GM18517 (cell line): ENCODE results near the gene SESN1.

ENCODE experiments used
- ATAC-seq: cut with Tn5 transposase; IDR thresholded peaks from one replicate; pipeline ENCODE4 v1.9.1; 2021; ENCODE audit warnings: mild to moderate bottlenecking, moderate library complexity; ENCODE audit not compliant: unreplicated experiment

SESN1 gene

DNA sequence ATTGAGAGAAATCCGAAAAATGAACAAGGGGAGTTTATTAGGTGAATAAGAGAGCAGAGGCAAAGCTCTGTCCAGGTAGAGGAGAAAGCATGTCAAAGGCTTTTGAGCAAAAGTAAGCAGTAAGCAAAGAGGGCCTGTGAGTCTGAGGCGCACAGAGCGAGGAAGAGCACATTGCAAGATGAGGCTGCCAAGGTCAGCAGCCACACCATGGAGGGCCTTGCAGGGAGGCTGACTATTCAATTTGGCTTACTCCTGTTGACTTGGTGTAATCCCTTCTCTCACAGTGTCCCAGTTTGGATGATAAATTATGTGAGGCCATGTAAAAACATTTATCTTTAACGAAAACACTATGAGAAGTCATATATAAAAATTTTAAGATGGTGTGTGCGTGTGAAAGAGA, 32.4 kb downstream of the SESN1 start:
- no peak for ATAC-seq

DNA sequence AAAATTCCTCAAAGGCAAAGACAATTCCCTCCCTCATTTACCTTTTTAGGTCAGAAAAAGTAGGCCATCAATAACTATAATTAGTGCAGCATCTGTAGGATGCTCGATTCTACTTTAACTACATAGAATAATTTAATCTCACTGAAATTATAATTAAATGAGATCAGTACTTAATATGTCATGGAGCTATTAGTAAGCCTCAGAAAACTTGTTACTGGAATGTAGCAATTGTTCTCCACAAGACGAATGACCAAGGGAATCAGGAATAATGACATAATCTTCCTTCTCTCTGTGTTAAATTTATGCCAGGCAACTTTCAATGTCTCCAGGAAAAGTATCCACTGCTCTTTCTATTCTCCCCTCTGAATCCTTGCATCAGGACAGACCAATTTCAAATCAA, 34.1 kb downstream of the SESN1 start:
- no peak for ATAC-seq

DNA sequence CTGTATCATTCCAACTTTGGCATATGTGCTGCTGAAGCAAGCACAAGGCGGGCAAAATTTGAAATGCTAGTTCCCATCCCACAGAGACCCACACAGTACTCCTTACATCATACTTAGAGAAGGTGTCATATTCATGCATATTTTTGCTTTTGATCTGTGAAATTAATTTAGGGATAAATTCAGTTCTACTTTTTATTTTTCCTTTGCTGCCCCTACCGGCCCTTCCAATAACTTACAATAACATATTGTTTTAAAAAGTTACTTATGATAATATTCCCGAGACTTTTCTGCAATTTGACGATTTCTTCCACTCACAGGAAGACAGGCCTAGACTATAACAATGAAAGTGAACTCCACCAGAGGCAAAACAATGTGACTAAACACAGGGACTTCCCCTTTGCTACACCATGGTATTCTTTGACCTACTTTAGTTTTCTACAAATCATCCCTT, 35.0 kb downstream of the SESN1 start:
- no peak for ATAC-seq

DNA sequence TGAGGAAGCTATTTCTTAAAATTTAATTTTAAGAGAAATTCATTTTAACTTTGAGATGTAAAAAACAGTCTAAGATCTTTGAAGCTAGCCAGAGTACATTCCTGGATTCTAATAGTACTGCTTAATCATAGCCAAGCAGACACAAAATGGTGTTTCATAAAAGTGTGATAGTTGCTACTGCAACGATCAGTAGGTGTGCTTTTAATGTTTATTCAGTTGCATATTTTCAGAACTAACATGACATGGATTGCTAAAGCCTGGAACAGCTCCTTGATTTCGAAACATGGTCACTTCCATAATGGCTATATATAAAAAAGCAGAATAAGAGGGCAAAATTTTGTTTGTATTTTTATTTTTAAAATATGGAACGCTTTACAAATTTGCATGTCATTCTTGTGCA, 35.5 kb downstream of the SESN1 start:
- no peak for ATAC-seq

DNA sequence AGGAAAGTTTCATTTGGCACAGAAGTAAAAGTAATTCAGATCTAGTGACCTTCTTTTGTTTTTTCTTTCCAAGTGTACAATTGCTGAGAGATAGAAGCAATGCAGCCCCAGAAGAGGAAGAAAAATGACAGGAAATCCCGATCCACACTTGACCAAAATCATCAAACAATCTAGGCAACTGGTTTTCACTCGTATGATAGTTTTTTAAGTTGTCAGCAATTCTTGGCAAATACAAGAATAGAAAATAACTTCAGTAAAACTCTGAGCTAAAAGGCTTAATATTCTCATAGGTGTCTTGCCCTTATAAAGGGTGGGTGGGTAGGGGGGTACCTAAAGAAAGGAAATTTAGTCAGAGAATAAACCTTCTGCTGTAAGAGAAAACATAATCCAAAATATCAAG, 36.0 kb downstream of the SESN1 start:
- no peak for ATAC-seq

DNA sequence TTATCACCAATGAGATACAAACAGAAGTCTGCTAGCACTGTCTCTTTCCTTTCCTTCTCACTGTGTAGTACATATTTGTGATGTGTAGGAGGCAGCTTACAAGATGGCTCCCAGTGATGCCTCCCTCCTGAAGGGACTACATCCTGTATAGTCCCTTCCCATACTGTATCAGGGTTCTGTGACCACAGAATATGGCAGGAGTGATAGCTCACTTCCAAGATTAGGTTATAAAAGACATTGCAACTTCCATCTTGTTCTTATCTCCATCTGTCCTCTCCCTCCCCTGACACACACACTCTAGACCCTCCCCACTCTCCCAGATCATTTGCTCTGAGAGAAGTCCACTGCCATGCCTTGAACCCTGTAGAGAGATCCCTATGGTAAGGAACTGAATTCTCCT, 38.0 kb downstream of the SESN1 start:
- ATAC-seq = no peak

DNA sequence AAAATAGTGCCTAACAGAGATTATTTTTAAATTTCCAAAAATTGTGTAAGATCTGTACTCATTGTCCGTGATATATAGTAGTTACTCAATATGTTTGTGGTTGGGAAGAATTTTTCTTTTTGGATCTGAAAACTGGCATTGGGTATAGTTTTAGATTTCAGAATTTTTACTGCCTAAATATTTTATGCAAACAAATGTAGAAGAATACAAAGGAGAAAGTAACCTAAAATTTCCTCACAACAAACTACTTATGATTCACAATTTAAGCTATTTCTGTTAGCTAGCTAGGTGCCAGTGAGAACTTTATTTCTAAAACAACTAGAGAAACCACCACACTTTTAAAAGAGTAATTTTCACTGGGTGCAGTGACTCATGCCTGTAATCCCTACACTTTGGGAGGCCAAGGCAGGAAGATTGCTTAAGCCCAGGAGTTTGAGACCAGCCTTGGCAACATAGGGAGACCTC, 38.8 kb downstream of the SESN1 start:
- no peak for ATAC-seq

DNA sequence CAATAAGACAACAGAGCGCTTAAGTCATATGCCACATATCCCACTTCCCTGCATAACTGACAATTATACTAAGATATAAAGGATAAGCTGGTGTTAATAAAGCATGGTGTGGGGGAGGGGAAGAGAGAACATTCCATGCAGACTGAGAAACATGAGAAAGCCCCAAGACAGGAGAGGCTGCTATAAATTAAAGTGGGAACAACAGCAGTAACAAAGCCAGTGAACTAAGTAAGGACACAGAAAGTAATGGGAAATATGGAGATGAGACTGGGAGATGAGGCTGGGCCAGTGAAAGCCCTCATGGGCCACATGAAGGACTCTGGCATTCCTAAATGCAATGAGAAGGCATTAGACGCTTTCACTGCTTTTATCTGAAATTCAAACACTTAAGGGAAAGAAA, 41.3 kb downstream of the SESN1 start:
- no peak for ATAC-seq

DNA sequence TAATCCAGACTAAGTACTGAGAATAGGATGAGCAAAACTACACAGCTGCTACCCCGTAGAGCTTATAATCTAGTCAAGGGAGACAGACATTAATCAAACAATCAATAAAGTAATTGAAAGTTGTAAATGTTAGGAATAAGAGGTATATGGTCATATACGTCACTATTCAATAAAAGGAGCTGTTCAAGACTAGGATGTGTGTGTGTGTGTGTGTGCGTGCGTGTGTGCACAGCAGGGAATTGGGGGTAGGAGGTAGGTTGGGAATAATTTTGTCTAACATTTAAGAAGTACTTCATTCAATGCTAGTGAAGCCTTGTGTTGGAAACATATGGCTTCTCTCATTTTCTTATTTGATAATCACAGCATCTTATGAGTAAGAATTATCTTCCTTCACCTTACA, 41.8 kb downstream of the SESN1 start:
- ATAC-seq = no peak

DNA sequence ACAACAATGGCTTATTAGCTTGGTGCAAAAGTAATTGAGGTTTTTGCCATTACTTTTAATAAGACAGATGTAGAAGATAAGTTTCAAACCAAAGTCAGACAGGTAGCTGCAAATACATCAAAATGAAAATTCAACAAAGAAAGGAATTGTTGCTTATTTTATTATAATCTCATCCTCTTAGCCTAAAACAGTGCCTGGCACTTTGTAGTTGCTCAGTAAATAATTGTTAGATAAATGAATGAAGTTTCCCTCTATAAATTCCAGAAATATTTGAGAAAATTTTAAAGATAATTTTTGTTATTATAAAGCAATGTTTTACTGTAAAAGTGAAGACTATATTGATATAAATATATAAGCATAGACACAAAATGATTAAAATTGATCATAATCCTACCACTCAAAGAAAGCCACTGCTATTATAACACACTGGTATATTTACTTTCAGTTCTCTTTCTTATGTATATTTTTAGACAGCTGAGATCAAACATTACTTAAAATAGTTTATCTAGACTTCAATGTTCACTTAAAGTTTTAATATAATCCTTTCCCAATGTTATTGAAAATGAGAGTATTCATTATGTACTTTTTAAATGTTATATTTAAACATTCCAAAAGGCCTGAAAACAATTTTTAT, 42.5 kb downstream of the SESN1 start:
- ATAC-seq = no peak

DNA sequence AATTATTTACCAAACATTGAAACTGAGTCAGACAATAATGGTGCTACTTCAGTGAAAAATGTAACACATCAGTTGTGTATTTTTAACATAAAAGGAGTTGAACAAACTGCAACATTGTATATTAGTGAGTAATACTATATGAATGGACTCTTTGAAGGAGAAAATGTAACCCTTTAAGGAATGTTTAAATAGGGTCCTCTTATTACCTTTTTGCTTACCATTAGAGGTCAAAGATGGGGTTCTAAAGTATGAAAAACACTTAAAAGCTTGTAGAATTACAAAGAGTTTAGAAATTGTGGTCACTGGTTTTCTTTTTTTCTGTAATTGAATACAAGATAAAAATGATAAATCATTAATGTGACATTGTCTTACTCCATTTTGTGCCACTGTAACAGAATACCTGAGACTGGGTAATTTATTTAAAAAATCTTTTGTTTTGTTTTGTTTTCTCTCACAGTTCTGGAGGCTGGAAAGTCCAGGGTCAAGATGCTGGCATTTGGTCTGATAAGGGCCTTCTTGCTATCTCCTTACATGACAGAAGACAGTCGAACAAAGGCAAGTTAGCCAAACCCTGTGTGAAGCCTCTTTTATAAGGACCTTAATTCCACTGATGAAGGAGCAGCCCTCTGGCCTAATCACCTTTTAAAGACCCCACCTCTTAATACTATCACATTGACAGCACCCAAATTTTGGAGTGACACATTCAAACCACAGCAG, 43.2 kb downstream of the SESN1 start:
- no peak for ATAC-seq

DNA sequence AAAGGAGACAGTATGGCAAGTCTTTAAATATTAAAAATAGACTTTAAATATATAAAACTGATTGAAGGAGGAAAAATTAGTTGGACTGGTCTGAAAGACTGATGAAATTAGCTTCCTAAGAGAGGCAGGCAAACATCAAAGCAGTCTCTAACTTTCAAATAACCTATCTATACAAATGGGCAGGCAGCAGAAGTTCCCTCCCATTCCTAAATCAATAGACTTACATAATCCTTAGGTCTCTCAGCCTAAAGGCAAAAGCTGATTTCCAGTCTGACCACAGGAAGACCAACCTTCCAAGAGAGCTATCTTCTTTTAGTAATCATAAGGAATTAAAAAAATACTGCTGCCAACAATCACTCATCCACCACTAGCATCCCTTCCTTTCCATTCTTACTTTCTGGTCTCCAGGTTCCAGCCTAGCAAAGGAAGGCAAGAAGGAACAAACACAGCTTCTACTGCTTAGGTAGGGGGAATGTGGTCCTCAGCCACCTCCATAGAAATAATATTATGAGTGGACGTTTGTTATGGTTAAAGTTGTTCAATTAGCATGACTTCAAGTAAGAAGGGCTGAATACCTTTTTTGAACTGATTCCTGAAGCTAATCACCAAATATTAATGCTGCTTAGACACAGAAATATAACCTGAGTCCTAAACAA, 44.1 kb downstream of the SESN1 start:
- no peak for ATAC-seq

DNA sequence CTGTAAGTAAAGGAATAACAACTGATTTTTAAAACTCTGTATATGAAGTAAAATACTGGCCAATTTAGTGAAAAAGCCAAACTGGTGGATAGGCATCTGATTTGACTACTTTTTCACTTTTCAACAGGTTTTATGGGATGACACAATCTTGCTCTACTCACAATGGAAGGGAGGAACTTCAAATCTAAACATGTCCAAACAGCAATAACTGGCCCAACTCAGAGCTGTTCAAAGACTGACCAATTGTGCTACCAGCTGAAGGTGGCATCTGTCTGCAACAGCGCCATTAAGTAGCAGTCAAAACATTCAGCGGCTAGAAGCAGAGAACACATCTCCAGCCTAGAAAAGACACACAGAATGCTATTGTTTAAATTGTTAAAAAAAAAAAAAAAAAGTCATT, 44.6 kb downstream of the SESN1 start:
- ATAC-seq = no peak

DNA sequence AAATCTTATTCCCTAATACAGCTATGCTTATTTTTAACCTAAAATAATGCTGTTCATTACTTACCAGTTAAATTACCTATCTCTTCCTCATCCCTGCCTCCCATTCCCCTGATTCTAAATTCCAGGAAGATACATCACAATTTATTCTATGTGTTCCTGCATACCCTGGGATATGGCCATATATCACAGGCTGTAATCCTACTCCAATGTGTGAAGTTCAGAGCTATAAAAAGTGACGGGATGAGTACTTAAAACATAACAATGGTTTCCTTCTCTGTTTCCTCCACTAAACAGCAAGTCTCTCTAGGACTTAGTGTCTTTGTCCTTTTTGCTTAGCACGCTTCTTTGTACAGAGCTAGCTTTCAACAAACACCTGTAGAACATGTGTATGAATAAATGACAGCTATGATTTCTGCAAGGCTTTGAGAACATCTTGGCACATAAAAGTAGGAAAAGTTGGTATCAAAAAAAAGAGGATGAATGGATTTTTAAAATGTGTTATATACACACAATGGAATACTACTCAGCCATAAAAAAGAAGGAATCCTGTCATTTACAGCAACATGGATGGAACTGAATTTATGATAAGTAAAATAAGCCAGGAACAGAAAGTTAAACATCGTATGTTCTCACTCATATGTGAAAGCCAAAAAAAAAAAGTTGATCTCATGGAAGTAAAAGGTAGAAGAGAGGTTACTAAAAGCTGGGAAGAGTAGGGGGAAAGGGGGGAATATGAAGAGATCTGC, 45.8 kb downstream of the SESN1 start:
- no peak for ATAC-seq

DNA sequence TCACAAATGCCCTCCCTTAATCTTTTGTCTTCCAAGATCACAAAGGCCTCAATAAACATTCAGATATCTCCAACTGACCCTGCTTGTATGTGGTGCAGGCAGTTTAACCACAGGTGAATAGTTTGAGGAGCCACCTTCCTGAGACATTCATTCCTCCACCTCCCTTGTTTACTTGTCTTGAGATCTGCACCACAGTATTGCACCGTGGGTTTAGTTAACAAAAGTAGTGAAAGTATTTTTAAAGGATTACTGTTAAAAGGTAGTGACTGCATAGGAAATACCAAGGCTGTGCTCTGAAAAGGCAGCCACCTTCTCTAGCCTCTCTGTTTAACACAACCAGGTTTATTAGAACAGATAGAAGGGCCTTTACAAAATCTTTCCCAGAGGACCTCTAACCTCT, 46.5 kb downstream of the SESN1 start:
- no peak for ATAC-seq

DNA sequence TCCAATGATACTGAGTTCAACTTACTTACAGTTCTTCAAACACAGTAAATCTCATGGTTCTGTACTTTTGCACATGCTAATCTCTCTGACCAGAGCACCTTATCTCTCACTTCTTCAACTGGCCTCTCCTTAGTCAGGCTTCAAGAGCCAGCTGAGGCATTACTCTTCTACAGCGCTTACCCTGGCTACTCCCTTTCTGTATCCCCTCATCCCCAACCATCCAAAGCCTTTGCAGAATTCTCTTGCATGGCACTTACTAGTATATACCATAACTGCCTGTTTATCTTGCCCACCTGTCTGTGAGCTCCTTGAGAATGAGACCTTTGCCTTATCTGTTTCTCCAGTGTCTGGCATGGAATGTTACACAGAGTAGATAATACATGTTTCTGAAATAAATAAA, 49.2 kb downstream of the SESN1 start:
- no peak for ATAC-seq

DNA sequence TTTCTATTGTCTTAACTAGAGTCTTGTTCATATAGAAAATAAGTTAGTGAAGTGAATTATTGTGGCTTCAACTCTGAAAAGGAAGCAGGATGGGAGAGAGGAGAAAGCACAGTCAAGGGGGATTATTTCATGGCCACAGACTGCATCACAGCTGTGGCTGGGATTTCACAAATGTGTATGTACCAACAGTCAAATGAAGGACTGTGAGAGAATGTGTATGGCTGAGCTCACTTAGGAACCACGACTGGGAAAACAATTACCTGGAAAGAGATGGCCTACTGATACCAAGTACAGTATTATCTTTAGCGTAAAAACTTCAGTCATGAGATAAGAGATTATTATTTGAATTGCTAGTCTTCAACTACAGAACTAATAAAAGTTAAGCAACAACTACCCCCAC, 54.9 kb downstream of the SESN1 start:
- ATAC-seq = no peak

DNA sequence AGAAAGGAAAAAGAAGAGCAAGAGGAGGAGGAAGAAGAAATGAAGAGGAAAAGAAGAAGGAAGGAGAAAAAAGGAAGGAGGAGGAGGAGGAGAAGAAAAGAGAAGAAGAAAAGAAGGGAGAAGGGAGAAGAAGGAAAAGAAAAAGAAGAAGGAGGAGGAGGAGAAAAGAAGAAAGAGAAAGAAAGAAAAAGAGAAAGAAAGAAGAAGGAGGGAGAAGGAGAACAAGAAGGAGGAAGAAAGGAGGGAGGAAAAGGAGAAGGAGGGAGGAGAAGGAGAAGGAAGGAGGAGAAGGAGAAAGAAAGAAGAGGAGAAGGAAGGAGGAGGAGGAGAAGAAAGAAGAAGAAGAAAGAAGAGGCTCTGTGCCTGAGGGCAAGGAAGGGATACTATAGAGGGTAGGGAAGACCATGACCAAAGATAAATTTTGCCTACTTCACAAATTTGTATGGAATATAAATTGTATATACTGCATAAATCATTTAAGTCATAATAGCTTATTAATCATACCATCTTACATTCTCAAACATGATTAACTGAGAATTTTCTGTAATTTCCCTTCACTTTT, 55.7 kb downstream of the SESN1 start:
- no peak for ATAC-seq

DNA sequence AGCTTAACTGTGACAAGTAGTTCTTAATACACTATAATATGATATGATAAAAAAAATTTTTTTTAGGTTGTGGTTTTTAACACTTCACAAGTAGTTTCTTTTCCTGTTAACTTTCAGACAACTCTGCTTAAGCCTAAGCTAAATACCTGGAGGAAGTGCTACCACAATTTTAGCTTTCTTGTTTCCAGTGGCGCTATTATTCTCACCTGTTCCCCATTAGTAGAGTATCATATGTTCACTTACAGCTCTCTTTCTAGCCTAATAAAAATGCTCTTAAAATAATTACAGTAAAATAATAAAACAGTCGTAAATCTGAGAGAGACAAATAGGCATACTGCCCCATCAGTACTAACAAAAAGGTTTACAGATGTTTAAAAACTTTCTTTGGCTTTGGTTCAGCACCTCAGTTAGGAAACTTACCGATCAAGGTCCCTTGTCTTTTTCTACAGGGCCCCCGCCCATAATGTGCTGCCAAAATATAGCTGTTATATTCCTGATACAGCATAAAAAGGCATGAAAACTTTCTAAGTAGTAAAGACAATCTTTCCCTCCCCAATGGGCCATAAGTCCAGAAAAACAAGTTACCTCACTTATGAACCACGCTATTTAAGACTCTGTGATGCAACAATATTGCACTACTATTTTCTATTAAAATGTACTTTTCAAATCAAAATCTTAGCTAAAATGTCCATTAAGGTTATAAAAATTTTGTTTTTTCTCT, 57.9 kb downstream of the SESN1 start:
- ATAC-seq = no peak

DNA sequence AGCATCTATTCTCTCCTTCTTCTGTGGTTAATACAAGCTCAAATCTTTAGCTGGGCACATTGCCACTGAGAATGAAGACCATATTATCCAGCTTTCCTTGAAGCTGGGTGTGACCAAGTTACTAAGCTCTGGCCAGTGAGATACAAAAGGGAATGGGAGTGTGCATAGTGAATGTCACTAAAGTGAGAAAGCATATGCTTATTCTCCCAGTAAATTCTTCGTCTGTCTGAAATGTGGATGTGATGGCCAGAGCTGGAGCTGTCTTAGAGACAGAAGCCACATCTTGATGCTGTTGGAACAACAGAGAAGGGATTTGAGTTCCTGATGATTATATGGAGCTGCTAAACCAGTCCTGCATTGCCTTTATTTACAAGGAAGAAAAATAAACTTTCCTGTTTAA, 60.1 kb downstream of the SESN1 start:
- no peak for ATAC-seq

DNA sequence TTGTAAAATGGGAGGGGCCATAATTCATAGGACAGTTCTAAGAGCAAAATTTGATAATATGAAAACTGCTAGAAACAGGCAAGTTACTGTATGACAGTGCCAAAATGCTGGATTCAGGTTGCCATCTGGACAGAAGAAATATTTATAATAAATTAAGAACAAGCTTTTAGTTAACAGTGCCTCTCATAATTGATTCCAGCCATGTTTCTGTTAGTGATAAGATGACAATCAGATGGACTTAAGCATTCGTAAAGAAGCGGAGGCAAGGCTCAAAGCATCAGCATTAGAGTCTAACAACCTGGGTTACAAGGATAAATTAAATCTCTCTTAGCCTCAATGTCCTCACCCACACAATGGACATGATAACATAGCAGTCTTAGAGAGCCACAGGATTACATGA, 61.0 kb downstream of the SESN1 start:
- ATAC-seq = no peak
